ENCODE results near the gene EXPH5.
"Not testable (repeated sequence)": the region's sequence is repeated elsewhere in the genome, so short reads cannot be mapped to it uniquely, and the experiment has no call there.

EXPH5 gene

GRCh38 chr11:108601150-108601549 lies 7.6 kb upstream of the EXPH5 start:
- no peak for DNase-seq (ENCODE audit: low read depth in 2 of 2)

- no peak for DNase-seq (ENCODE audit: low read depth in 2 of 2)
These were observed 6.4 kb upstream of the EXPH5 start for GRCh38 chr11:108599978-108600377.

GRCh38 chr11:108597736-108598355 lies 4.3 kb upstream of the EXPH5 start:
- DNase-seq (ENCODE audit: low read depth in 2 of 2) = no peak

- DNase-seq (ENCODE audit: low read depth in 2 of 2) = no peak
These were observed 3.1 kb upstream of the EXPH5 start for GRCh38 chr11:108596701-108597100.

GRCh38 chr11:108593923-108594434 lies 411 bp upstream of the EXPH5 start:
- no peak for DNase-seq (ENCODE audit: low read depth in 2 of 2)

- DNase-seq (ENCODE audit: low read depth in 2 of 2) = peak; percentile 29 to 41
These were observed 866 bp downstream of the EXPH5 start for GRCh38 chr11:108592591-108593213.

GRCh38 chr11:108591893-108592292 lies 1.7 kb downstream of the EXPH5 start:
- no peak for DNase-seq (ENCODE audit: low read depth in 2 of 2)

GRCh38 chr11:108589136-108589535 lies 4.4 kb downstream of the EXPH5 start:
- DNase-seq (ENCODE audit: low read depth in 2 of 2) = no peak

GRCh38 chr11:108588287-108588686 lies 5.3 kb downstream of the EXPH5 start:
- no peak for DNase-seq (ENCODE audit: low read depth in 2 of 2)

GRCh38 chr11:108587109-108587508 lies 6.5 kb downstream of the EXPH5 start:
- DNase-seq (ENCODE audit: low read depth in 2 of 2) = no peak

GRCh38 chr11:108586600-108586999 lies 7.0 kb downstream of the EXPH5 start:
- no peak for DNase-seq (ENCODE audit: low read depth in 2 of 2)

- not testable (repeated sequence) for DNase-seq (ENCODE audit: low read depth in 2 of 2)
These were observed 7.4 kb downstream of the EXPH5 start for GRCh38 chr11:108586185-108586584.

GRCh38 chr11:108584973-108585372 lies 8.6 kb downstream of the EXPH5 start:
- no peak for DNase-seq (ENCODE audit: low read depth in 2 of 2)

GRCh38 chr11:108580645-108581044 lies 12.9 kb downstream of the EXPH5 start:
- no peak for DNase-seq (ENCODE audit: low read depth in 2 of 2)

- no peak for DNase-seq (ENCODE audit: low read depth in 2 of 2)
These were observed 13.5 kb downstream of the EXPH5 start for GRCh38 chr11:108580043-108580442.

- DNase-seq (ENCODE audit: low read depth in 2 of 2) = no peak
These were observed 17.0 kb downstream of the EXPH5 start for GRCh38 chr11:108576523-108576922.

- DNase-seq (ENCODE audit: low read depth in 2 of 2) = no peak
These were observed 18.9 kb downstream of the EXPH5 start for GRCh38 chr11:108574675-108575074.

GRCh38 chr11:108571001-108571400 lies 22.6 kb downstream of the EXPH5 start:
- no peak for DNase-seq (ENCODE audit: low read depth in 2 of 2)

- no peak for DNase-seq (ENCODE audit: low read depth in 2 of 2)
These were observed 23.7 kb downstream of the EXPH5 start for GRCh38 chr11:108569896-108570295.

GRCh38 chr11:108568195-108568858 lies 25.2 kb downstream of the EXPH5 start:
- DNase-seq (ENCODE audit: low read depth in 2 of 2) = no peak

- DNase-seq (ENCODE audit: low read depth in 2 of 2) = no peak
These were observed 27.9 kb downstream of the EXPH5 start for GRCh38 chr11:108565653-108566052.

- DNase-seq (ENCODE audit: low read depth in 2 of 2) = no peak
These were observed 30.6 kb downstream of the EXPH5 start for GRCh38 chr11:108562746-108563581.

Data from stimulated activated CD4-positive, alpha-beta T cell treated with anti-CD3 and anti-CD28 coated beads, Interleukin-1b, Interleukin-23, amount 100 ng/mL, for 4 hours (primary cell).